Head of caudate nucleus (tissue), 42 donors: ENCODE results near the gene ZNF750.
"Not testable (repeated sequence)": the region's sequence is repeated elsewhere in the genome, so short reads cannot be mapped to it uniquely, and the experiment has no call there.

Source experiments
- DNase-seq, 42 donors: peaks; one replicate each; pipeline versions ENCODE4 v3.0.0 to v3.0.0-alpha.2; 2020 to 2021; ENCODE audit warnings: mixed read lengths in 7 of 42
- intact Hi-C: fragments of 100-400 bp; cut with DNase I; formaldehyde crosslinking; loops from one replicate; pipeline ENCODE4 v1.15.0; 2022

The ZNF750 gene

GRCh38 chr17:82787081-82787848 lies 52.6 kb downstream of the ZNF750 start:
- peak in 35 of 42 donors; percentile 20 to 78 (median 49) for DNase-seq
- intact Hi-C loops, result loop anchor here (10.0 kb wide), 1 partner anchor 128 kb away; no protein-coding TSS in a partner anchor

GRCh38 chr17:82786427-82786826 lies 53.4 kb downstream of the ZNF750 start:
- intact Hi-C loops, result loop anchor here (10.0 kb wide), 1 partner anchor 128 kb away; no protein-coding TSS in a partner anchor
- no peak for DNase-seq

- intact Hi-C loops, result loop anchor here (10.0 kb wide), 1 partner anchor 129 kb away; no protein-coding TSS in a partner anchor
- DNase-seq, result not testable (repeated sequence)
Measured at GRCh38 chr17:82785581-82785980, 54.2 kb downstream of the ZNF750 start.

GRCh38 chr17:82783498-82783897 lies 56.3 kb downstream of the ZNF750 start:
- DNase-seq, result no peak
- intact Hi-C loops, result loop anchor here (10.0 kb wide), 1 partner anchor 131 kb away; no protein-coding TSS in a partner anchor

DNA sequence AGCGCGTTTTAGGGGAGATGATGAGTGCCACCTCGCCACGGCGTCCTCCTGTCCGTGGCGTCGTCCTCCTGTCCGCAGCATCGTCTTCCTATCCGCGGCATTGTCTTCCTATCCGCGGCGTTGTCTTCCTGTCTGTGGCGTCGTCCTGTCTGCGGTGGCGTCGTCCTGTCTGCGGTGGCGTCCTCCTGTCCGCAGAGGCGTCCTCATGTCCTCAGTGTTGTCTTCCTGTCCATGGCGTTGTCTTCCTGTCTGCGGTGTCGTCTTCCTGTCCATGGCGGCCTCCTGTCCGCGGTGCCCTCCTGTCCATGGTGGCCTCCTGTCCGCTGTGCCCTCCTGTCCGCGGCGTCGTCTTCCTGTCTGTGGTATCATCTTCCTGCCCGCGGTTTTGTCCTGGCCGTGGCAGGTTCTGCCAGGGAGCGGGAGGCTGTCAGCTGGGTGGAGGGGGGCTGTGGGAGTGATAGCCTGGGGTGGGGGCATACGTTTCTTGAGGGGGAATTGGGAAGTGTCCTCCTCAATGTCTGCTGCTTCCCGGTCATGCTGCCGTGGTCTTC lies 57.1 kb downstream of the ZNF750 start:
- intact Hi-C loops, result loop anchor here (10.0 kb wide), 1 partner anchor 132 kb away; no protein-coding TSS in a partner anchor
- no peak for DNase-seq

- peak; percentile 61 to 92 (median 84) for DNase-seq
- intact Hi-C loops, result loop anchor here (10.0 kb wide), 1 partner anchor 133 kb away; no protein-coding TSS in a partner anchor
Measured at GRCh38 chr17:82781894-82782274, 57.9 kb downstream of the ZNF750 start.

DNA sequence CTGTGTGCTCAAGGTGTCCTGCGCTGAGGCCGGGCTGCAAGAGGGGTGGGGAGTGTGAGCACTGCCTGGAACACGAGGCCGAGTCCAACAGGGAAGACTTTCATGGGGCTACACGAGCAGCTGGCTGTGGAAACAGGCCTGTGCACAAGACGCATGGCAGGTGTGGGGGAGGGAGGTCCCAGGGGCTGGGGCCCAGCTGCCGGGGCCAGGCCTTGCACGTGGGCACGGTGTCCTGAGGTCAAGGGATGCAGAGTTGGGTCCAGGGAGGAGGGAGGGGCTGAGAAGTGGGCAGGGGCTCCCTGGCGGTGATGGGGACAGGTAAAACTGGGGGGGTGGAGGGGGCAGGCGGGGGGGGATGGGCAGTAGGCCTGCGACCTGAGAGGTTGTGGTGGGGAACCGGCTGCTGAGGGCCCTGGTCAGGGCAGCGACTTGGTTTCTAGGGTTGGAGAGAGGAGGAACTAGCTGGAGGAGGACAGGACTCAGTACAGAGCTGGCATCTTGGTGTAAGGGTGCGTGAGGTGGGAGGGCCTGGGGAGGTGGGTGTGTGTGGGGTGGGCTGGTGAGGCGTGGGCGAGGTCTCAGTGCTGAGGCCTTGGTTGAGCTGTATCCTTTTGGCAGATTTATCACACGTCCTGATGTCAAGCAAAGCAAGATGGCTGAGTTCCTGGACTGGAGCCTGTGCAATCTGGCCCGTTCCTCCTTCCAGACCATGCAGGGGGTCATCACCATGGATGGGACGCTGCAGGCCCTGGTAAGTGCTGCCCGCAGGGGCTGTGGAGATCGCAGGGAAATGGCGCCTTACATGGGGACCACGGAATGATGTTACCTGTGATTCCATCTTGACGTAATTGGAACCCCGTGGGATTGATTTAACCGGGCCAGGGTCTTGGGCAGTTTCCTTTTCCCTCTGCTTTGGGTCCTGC lies 58.6 kb downstream of the ZNF750 start:
- no peak for DNase-seq
- intact Hi-C loops, result loop anchor here (10.0 kb wide), 1 partner anchor 134 kb away; no protein-coding TSS in a partner anchor

GRCh38 chr17:82780195-82780594 lies 59.6 kb downstream of the ZNF750 start:
- DNase-seq, result no peak
- intact Hi-C loops, result loop anchor here (10.0 kb wide), 1 partner anchor 135 kb away; no protein-coding TSS in a partner anchor

DNA sequence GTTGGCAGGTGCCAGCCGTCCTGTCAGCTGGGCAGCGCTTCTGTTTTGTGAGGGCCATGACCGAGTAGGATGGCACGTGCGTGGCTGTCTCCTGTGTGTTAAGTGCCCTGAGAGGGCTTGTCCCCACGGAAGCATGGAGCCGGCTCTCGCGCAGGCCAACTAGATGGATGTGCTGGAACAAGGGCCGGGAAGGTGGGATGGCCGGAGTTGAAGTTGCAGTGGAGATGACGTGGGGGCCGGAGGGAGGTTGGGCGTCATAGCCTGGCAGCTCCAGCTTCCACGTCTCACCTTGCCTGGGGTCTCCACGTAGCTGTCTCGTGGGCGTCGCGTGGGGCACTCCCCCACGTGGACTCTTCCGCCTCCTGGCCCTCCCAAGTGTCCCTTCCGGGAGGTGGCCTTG lies 60.3 kb downstream of the ZNF750 start:
- intact Hi-C loops, result no loop called here
- DNase-seq, result no peak
